GM10266 (cell line): ENCODE measurements around the gene HTR5A.

Source experiments
- DNase-seq: peaks from one replicate; pipeline ENCODE4 v3.0.0; 2012; ENCODE audit errors: extremely low spot score
- TF ChIP-seq, protein P1 (sequence below): IDR thresholded peaks from 2 replicates; pipeline ENCODE4 v1.5.1; 2012; ENCODE audit warnings: mild to moderate bottlenecking, low read depth; ENCODE audit not compliant: control insufficient read depth, insufficient read depth; ENCODE audit errors: missing control alignments

The HTR5A gene

DNA sequence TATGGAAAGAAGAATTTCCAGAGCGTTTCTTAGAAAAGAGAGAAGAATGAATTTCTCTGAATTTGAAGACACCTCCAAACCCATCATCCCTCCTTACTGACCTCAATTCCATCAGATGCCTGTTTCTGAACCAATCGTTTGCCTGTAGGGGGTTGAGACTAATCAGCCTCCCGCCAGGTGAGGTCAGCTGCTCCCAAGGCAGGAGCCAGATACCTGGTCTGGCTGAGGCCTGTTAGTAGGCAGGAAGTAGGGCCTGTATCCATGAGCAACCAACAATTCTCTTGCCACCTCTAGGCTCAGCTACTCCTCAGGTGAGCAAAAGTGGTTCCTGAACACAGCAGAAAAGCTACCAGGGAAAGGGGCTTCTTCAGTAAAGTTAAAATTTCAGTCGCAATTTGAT lies 50.3 kb downstream of the HTR5A start:
- TF ChIP-seq, protein P1, sequence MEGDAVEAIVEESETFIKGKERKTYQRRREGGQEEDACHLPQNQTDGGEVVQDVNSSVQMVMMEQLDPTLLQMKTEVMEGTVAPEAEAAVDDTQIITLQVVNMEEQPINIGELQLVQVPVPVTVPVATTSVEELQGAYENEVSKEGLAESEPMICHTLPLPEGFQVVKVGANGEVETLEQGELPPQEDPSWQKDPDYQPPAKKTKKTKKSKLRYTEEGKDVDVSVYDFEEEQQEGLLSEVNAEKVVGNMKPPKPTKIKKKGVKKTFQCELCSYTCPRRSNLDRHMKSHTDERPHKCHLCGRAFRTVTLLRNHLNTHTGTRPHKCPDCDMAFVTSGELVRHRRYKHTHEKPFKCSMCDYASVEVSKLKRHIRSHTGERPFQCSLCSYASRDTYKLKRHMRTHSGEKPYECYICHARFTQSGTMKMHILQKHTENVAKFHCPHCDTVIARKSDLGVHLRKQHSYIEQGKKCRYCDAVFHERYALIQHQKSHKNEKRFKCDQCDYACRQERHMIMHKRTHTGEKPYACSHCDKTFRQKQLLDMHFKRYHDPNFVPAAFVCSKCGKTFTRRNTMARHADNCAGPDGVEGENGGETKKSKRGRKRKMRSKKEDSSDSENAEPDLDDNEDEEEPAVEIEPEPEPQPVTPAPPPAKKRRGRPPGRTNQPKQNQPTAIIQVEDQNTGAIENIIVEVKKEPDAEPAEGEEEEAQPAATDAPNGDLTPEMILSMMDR = no peak
- DNase-seq = no peak

DNA sequence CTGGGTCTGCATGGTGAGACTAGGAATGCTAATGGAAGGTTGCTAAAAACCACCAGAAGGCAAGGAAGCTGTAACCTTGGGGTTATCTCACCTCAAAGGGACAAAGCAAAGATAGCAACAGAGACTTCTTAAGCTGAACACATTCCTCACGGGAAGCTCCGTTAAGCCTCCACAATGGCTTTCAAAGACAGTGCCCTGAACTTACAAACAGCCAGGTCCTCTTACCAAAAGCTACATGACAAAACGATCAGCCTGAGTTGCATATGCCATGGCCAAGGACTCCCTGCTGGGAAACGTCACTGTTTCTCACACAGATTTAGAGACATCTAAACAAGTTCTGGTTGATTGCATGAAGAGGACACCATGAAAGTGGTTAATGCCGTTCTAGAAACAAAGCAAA lies 52.7 kb downstream of the HTR5A start:
- DNase-seq = no peak
- TF ChIP-seq, protein P1 = no peak

DNA sequence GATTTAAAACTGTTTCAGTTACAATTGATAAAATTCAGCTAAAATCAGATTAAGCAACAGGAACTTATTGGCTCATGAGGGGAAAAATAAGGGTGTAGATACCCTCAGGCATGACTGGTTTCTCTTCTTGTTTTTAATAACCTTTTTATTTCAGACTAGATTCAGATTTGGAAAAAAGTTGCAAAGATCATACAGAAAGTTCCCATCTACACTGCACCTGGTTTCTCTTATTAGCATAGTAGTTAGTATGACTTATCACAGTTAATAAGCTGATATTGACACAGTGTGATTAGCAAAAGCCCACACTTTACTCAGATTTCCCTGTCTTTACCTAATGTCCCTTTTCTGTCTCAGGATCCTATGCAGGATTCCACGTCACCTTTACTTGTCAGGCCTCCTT lies 53.3 kb downstream of the HTR5A start:
- TF ChIP-seq, protein P1 = no peak
- no peak for DNase-seq

DNA sequence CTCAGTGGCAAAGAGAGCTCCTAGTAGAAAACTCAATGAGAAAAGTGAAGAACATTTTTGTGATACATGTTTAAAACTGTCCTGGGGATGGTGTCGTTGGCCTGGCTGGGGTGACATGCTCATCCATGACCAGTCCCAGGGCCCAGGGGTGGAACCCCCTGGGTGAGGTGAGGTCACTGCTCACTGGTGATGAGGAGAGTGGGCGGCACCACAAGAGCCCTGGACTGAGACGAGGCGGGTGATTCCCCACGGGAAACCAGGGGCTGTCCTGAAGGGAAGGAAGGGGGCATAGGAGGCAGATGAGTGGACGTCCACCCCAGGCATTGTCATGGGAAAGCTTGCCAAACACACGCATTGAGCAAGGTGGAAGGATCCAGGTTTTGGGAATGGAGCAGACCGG lies 54.6 kb downstream of the HTR5A start:
- peak; percentile 29 for DNase-seq
- TF ChIP-seq, protein P1 = no peak

DNA sequence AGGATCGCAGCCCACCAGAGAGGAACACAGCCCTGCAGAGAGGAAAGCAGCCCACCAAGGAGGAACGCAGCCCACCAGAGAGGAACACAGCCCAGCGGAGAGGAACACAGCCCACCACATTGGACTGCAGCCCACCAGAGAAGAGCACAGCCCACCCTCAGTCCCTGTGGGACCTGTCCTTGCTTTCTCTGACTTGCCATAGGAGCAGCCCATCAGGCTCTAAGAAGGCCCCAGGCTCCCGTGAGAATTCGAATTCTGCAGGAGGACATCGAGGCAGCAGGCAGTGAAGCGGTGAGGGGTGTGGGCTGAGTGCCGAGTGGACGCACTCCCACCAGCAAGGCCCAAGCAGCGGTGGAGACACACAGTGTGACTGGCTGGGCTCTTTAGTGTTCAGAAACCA lies 59.1 kb downstream of the HTR5A start:
- TF ChIP-seq, protein P1 = no peak
- no peak for DNase-seq

DNA sequence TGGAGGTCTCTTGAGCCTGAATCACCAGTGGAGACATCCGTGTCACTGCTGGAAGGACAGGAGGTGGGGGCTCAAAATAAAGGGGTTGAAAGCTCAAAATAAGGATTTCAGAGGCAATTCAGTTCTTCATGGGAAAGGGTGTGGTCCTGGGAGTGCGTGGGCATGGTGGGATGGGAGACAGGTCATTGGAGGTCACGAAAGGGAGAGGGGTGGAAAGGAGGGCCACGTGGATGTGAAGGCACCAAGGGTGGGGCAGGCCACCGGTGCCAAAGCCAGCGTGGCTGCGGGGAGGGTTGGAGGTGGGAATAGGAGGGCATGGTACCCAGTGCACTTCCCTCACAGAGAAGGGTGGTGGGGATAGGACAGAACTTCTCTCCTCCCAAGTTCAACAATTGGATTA lies 59.7 kb downstream of the HTR5A start:
- DNase-seq = no peak
- TF ChIP-seq, protein P1 = no peak

DNA sequence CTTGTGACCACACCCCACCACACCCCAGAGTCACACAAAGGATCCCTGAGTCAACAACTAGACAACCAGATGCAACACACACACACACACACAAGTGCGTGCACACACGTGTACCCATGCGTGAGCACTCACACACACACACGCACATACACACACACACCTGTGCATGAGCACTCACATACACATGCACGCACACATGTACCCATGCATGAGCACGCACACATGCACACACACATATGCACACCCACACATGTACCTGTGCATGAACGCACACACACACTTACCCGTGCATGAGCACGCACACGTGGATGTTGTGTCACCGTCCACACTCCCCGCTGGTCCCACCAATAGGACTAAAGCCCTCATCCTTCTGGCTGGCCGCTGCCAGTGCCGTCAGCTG lies 60.4 kb downstream of the HTR5A start:
- TF ChIP-seq, protein P1 = no peak
- no peak for DNase-seq

DNA sequence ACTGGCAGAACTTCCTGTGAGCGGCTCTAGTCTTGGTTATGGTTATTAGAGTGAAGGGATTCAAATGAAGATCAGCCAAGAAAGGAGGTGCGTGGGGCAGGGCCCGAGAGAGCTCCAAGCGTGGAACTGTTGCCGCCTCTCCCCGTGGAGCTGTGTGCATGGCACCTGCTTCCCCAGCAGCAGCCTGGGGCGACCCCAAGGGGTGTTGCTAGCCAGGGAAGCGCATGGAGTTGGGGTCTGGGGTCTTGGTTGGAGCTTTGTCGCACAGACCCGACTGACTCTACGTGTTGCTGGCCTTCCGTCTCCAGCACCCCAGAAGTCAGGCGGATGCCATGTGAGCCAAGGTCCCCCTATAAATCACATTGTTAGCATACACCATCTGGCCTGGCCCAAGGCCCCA lies 61.0 kb downstream of the HTR5A start:
- DNase-seq = no peak
- TF ChIP-seq, protein P1 = no peak
